GM12878 (cell line): ENCODE data around the gene TRIOBP. TPM values are rescaled to one million over a fixed set of nuclear protein-coding genes. Genes with fewer than 3 reads are reported as not detected.

ENCODE experiments used
- ATAC-seq: fragments of 200-7000 bp; cut with Tn5 transposase; 3 replicates; pipeline ENCODE4 v1.9.1; 2020; ENCODE audit warnings: mild to moderate bottlenecking, moderate library complexity
- BruUV-seq: library from RNA; stranded (reverse); fragments of 400-500 nt; replicated peaks from 2 replicates; lab custom pipeline; 2021; lab: Mats Ljungman, UMichigan
- CTCF ChIA-PET: fragments of 300-600 bp; sonication (Branson Sonifier 250); formaldehyde crosslinking; extraction: SDS; loops from one replicate; lab custom pipeline; 2021; ENCODE audit warnings: inconsistent platforms; lab: Yijun Ruan, JAX
- POLR2A ChIA-PET: fragments of 350-600 bp; formaldehyde crosslinking; extraction: SDS; loops from one replicate; lab custom pipeline; 2021; ENCODE audit warnings: inconsistent platforms; lab: Charles Lee
- RAD21 ChIA-PET: fragments of 300-600 bp; sonication (Branson Sonifier 250); formaldehyde crosslinking; loops from one replicate; lab custom pipeline; 2023; ENCODE audit warnings: antibody characterized with exemption; ENCODE audit not compliant: unreplicated experiment; lab: Charles Lee
- SMC1A ChIA-PET: fragments of 300-600 bp; sonication (Branson Sonifier 250); formaldehyde crosslinking; loops from one replicate; lab custom pipeline; 2023; ENCODE audit not compliant: unreplicated experiment, uncharacterized antibody; lab: Charles Lee
- DNase-seq: peaks from one replicate; pipeline ENCODE4 v3.0.0-alpha.2; 2011; ENCODE audit warnings: low read depth, low spot score
- FAIRE-seq: peaks from 3 replicates; lab custom pipeline; 2011; peaks lifted over from hg19 to GRCh38; lab: Jason Lieb, UNC
- H2AFZ ChIP-seq: 2 replicates; pipeline ENCODE4 v1.6.0; 2011; ENCODE audit warnings: low read depth, low read length, control low read depth; ENCODE audit not compliant: control insufficient read depth
- H3K27ac ChIP-seq: 2 replicates; pipeline ENCODE4 v1.5.1; 2011; ENCODE audit warnings: control low read depth; ENCODE audit not compliant: control insufficient read depth, insufficient read depth
- H3K27me3 ChIP-seq, 2 experiments: replicated peaks in 1 of 2; 2 replicates each; pipeline versions ENCODE4 v1.6.0 to v1.6.1; 2011; ENCODE audit warnings: low read length in 1 of 2; ENCODE audit not compliant: control insufficient read depth in 2 of 2, insufficient read depth in 2 of 2
- H3K36me3 ChIP-seq, 2 experiments: 2 replicates each; pipeline ENCODE4 v1.5.1; 2011; ENCODE audit warnings: low read length in 1 of 2; ENCODE audit not compliant: control insufficient read depth in 2 of 2, insufficient read depth in 2 of 2
- H3K4me1 ChIP-seq: 2 replicates; pipeline ENCODE4 v1.6.1; 2011; ENCODE audit warnings: mild to moderate bottlenecking, low read length, moderate library complexity, mixed read lengths; ENCODE audit not compliant: control insufficient read depth, insufficient read depth
- H3K4me2 ChIP-seq: 2 replicates; pipeline ENCODE4 v1.6.0; 2011; ENCODE audit warnings: control low read depth; ENCODE audit not compliant: control insufficient read depth, insufficient read depth
- H3K4me3 ChIP-seq: fragments of 200-600 bp; sonication (generic); 2 replicates; pipeline ENCODE4 v1.5.1; 2016
- H3K79me2 ChIP-seq: 2 replicates; pipeline ENCODE4 v1.6.0; 2011; ENCODE audit warnings: low read length; ENCODE audit not compliant: control insufficient read depth, insufficient read depth
- H3K9ac ChIP-seq: 2 replicates; pipeline ENCODE4 v1.8.0; 2011; ENCODE audit warnings: low read length, control low read depth, mixed read lengths; ENCODE audit not compliant: control insufficient read depth, insufficient read depth
- H3K9me3 ChIP-seq: replicated peaks from 3 replicates; pipeline ENCODE4 v1.5.1; 2011; ENCODE audit warnings: mild to moderate bottlenecking, low read length; ENCODE audit not compliant: control insufficient read depth, insufficient read depth
- H4K20me1 ChIP-seq: 2 replicates; pipeline ENCODE4 v1.6.0; 2011; ENCODE audit not compliant: control insufficient read depth, insufficient read depth
- ATF3 ChIP-seq: IDR thresholded peaks from 2 replicates; pipeline ENCODE4 v1.6.1; 2011; ENCODE audit warnings: low read depth, mild to moderate bottlenecking, low read length, moderate library complexity, borderline replicate concordance; ENCODE audit errors: extremely low read depth
- CEBPB ChIP-seq, 2 experiments: fragments of 150-350 bp in 1 of 2; IDR thresholded peaks; 2 replicates each; pipeline ENCODE4 v1.6.1; 2012 to 2014; ENCODE audit warnings: low read depth in 2 of 2, low read length in 2 of 2, borderline replicate concordance in 1 of 2, inconsistent platforms in 1 of 2
- CTCF ChIP-seq, 3 experiments: IDR thresholded peaks in 2 of 3; conservative IDR thresholded peaks in 1 of 3; 2 replicates each; pipeline ENCODE4 v1.5.1; 2011; ENCODE audit warnings: low read depth in 3 of 3, low read length in 3 of 3, mild to moderate bottlenecking in 3 of 3, control low read depth in 2 of 3, moderate library complexity in 2 of 3, inconsistent platforms in 1 of 3, mixed read lengths in 1 of 3; ENCODE audit not compliant: control insufficient read depth in 2 of 3, insufficient read depth in 1 of 3; ENCODE audit errors: extremely low read depth in 1 of 3
- FOXM1 ChIP-seq: IDR thresholded peaks from 2 replicates; pipeline ENCODE4 v1.6.1; 2012; ENCODE audit warnings: low read depth, mild to moderate bottlenecking, inconsistent platforms, low read length, moderate library complexity
- HSF1 ChIP-seq: fragments of 150-350 bp; IDR thresholded peaks from 2 replicates; pipeline ENCODE4 v1.6.1; 2014; ENCODE audit warnings: mild to moderate bottlenecking, low read depth, low read length
- IKZF1 ChIP-seq: fragments of 450-650 bp; conservative IDR thresholded peaks from 2 replicates; pipeline ENCODE4 v1.6.1; 2017; ENCODE audit warnings: antibody characterized with exemption, mild to moderate bottlenecking
- JUND ChIP-seq: IDR thresholded peaks from 2 replicates; pipeline ENCODE4 v1.6.1; 2012; ENCODE audit warnings: low read depth, mild to moderate bottlenecking, low read length, improper control_type of control experiment, moderate library complexity
- RAD21 ChIP-seq: IDR thresholded peaks from 2 replicates; pipeline ENCODE4 v1.6.1; 2011; ENCODE audit warnings: mild to moderate bottlenecking, low read depth, low read length, moderate library complexity; ENCODE audit not compliant: insufficient read depth
- RFX5 ChIP-seq: IDR thresholded peaks from 2 replicates; pipeline ENCODE4 v1.6.1; 2011; ENCODE audit warnings: low read depth, low read length, improper control_type of control experiment
- WRNIP1 ChIP-seq: IDR thresholded peaks from 2 replicates; pipeline ENCODE4 v1.6.1; 2011; ENCODE audit warnings: low read depth, low read length, improper control_type of control experiment, borderline replicate concordance
- ZNF274 ChIP-seq: IDR thresholded peaks from one replicate; pipeline ENCODE4 v1.8.0; 2011; ENCODE audit not compliant: insufficient read length, insufficient read depth
- ZNF592 ChIP-seq: fragments of 450-650 bp; IDR thresholded peaks from 2 replicates; pipeline ENCODE4 v1.6.1; 2017; ENCODE audit warnings: mild to moderate bottlenecking, moderate library complexity
- ZNF622 ChIP-seq: fragments of 450-650 bp; IDR thresholded peaks from 2 replicates; pipeline ENCODE4 v1.6.1; 2017; ENCODE audit warnings: mild to moderate bottlenecking, inconsistent platforms
- WGBS: methylation state at CpG from one replicate; pipeline ENCODE4 v1.1.6; 2016; ENCODE audit warnings: low lambda C conversion rate; ENCODE audit not compliant: insufficient replicate concordance, insufficient coverage; ENCODE audit errors: missing lambda C conversion rate; 5-methylcytosine and 5-hydroxymethylcytosine counted together
- in situ Hi-C: fragments of 300-500 bp; cut with MboI; formaldehyde crosslinking; loops from 9 replicates; pipeline ENCODE4 v1.14.3; 2018; ENCODE audit warnings: mixed read lengths
- intact Hi-C: fragments of 100-400 bp; cut with micrococcal nuclease; formaldehyde crosslinking; loops from one replicate; pipeline ENCODE4 v1.14.2; 2022; ENCODE audit not compliant: unreplicated experiment
- polyA plus RNA-seq, 11 experiments: library from polyadenylated mRNA; depleted of rRNA in 4 of 11; unstranded in 6 of 11; stranded (reverse) in 5 of 11; fragments of >200 nt; fragmentation: Nextera tagmentation in 4 of 11; fragmentation: Illumina TruSeq in 1 of 11; extraction: Ambion mirVana in 4 of 11; extraction: Trizol in 1 of 11; gene quantifications; 1 replicate in 1 of 11; 2 replicates in 10 of 11; pipeline versions ENCODE4 v1.2.1 to v1.2.3, GENCODE V29; 2011 to 2016; ENCODE audit warnings: inconsistent platforms in 2 of 11, missing spikeins in 2 of 11, low read depth in 1 of 11
- total RNA-seq, 4 experiments: library from RNA; depleted of rRNA in 3 of 4; stranded (reverse); fragments of >200 nt in 3 of 4; fragmentation: Illumina TruSeq in 1 of 4; extraction: Trizol in 1 of 4; gene quantifications; 2 replicates each; pipeline versions ENCODE4 v1.2.1 to v1.2.3, GENCODE V29; 2013 to 2021

TRIOBP gene
- total and polyA plus RNA-seq, 10 of the 15 experiments (the other 5 are each of a cell fraction or from before 2014, with no cell fraction given) = 0.21 to 23.6 (median 11.9) TPM

- Histone ChIP-seq H3K9ac (no peak overlapping the region), H2AFZ (no peak overlapping the region), H3K9me3 (no peaks in the 10 kb centered on the region), H3K27ac (no peak overlapping the region), H3K4me3 (no peak overlapping the region), H3K36me3 (no peaks in the 10 kb centered on the region), H3K4me2 (no peak overlapping the region), H3K4me1 (no peaks in the 10 kb centered on the region), H3K79me2 (no peaks in the 10 kb centered on the region), H4K20me1 (no peaks in the 10 kb centered on the region), H3K27me3 (no peaks in the 10 kb centered on the region)
- RAD21 ChIA-PET = no interaction called here
- POLR2A ChIA-PET = interaction anchor here (1.5 kb wide), 1 partner anchor 9 kb away, joined by 4 read pairs; no protein-coding TSS in a partner anchor
- in situ Hi-C loops = no loop called here
- WGBS = 75% methylated on average over 1 of the region's 1 CpG
- SMC1A ChIA-PET = no interaction called here
- no peak; the same call in 2 of the 3 replicates for ATAC-seq
- no TSS peak for BruUV-seq
- no peak for FAIRE-seq
- intact Hi-C loops = no loop called here
- no peak for DNase-seq
- CTCF ChIA-PET = interaction anchor here (0.7 to 4.7 kb wide), 4 partner anchors 13 to 86 kb away, joined by 3 to 17 read pairs (median 4); partner anchors contain the start of gene NOL12
- TF ChIP-seq ZNF274 = no peak
- no peak for TF ChIP-seq CEBPB (IDR thresholded peaks at IDR 0.05; ENCODE audit: borderline replicate concordance in 1 of 2, low read depth in 2 of 2, low read length in 2 of 2)
- no peak for TF ChIP-seq RFX5
- no peak for TF ChIP-seq IKZF1
- no peak for TF ChIP-seq ZNF622
- no peak for TF ChIP-seq FOXM1
- no peak for TF ChIP-seq ATF3
- TF ChIP-seq HSF1 = no peak
- no peak for TF ChIP-seq CTCF (IDR thresholded peaks at IDR 0.05 in 2 of 3, conservative IDR thresholded peaks at IDR 0.05 in 1 of 3; ENCODE audit: control insufficient read depth in 2 of 3, extremely low read depth in 1 of 3, insufficient read depth in 1 of 3, low read depth in 3 of 3, low read length in 3 of 3)
- no peak for TF ChIP-seq RAD21
- no peak for TF ChIP-seq JUND
- no peak for TF ChIP-seq WRNIP1
- no peak for TF ChIP-seq ZNF592
Measured at GRCh38 chr22:37728620-37729019, 31.8 kb downstream of the TRIOBP start.
